ENCODE results near the gene PPP2R2C.

PPP2R2C gene

GRCh38 chr4:6347511-6348045, 124.8 kb downstream of the PPP2R2C start:
- DNase-seq (ENCODE audit: low read depth in 2 of 2), result no peak

GRCh38 chr4:6346373-6347110, 125.9 kb downstream of the PPP2R2C start:
- DNase-seq (ENCODE audit: low read depth in 2 of 2), result no peak

GRCh38 chr4:6345866-6346265, 126.5 kb downstream of the PPP2R2C start:
- DNase-seq (ENCODE audit: low read depth in 2 of 2), result no peak

GRCh38 chr4:6345096-6345830, 127.2 kb downstream of the PPP2R2C start:
- no peak for DNase-seq (ENCODE audit: low read depth in 2 of 2)

- no peak for DNase-seq (ENCODE audit: low read depth in 2 of 2)
Measured at GRCh38 chr4:6343939-6344408, 128.4 kb downstream of the PPP2R2C start.

GRCh38 chr4:6342530-6343293, 129.7 kb downstream of the PPP2R2C start:
- no peak for DNase-seq (ENCODE audit: low read depth in 2 of 2)

- DNase-seq (ENCODE audit: low read depth in 2 of 2), result no peak
Measured at GRCh38 chr4:6341696-6342095, 130.7 kb downstream of the PPP2R2C start.

GRCh38 chr4:6340446-6341015, 131.9 kb downstream of the PPP2R2C start:
- no peak for DNase-seq (ENCODE audit: low read depth in 2 of 2)

GRCh38 chr4:6339818-6340445, 132.5 kb downstream of the PPP2R2C start:
- no peak for DNase-seq (ENCODE audit: low read depth in 2 of 2)

GRCh38 chr4:6338951-6339817, 133.2 kb downstream of the PPP2R2C start:
- DNase-seq (ENCODE audit: low read depth in 2 of 2), result no peak

GRCh38 chr4:6338175-6338950, 134.1 kb downstream of the PPP2R2C start:
- DNase-seq (ENCODE audit: low read depth in 2 of 2), result no peak

GRCh38 chr4:6337331-6337935, 135.0 kb downstream of the PPP2R2C start:
- DNase-seq (ENCODE audit: low read depth in 2 of 2), result no peak

GRCh38 chr4:6336166-6336565, 136.2 kb downstream of the PPP2R2C start:
- DNase-seq (ENCODE audit: low read depth in 2 of 2), result no peak

GRCh38 chr4:6335040-6335590, 137.3 kb downstream of the PPP2R2C start:
- DNase-seq (ENCODE audit: low read depth in 2 of 2), result no peak

- DNase-seq (ENCODE audit: low read depth in 2 of 2), result no peak
Measured at GRCh38 chr4:6334203-6334887, 138.1 kb downstream of the PPP2R2C start.

- no peak for DNase-seq (ENCODE audit: low read depth in 2 of 2)
Measured at GRCh38 chr4:6333301-6334202, 138.9 kb downstream of the PPP2R2C start.

GRCh38 chr4:6332669-6333050, 139.8 kb downstream of the PPP2R2C start:
- no peak for DNase-seq (ENCODE audit: low read depth in 2 of 2)

Measured in activated CD8-positive, alpha-beta memory T cell treated with anti-CD3 and anti-CD28 coated beads for 4 hours (primary cell).